K562 (cell line): ENCODE data around the gene VGLL4. TPM values are rescaled to one million over a fixed set of nuclear protein-coding genes. Genes with fewer than 3 reads are reported as not detected.

ENCODE experiments used
- ATAC-seq: fragments of 200-7000 bp; cut with Tn5 transposase; 3 replicates; pipeline ENCODE4 v1.9.1; 2020; ENCODE audit warnings: moderate library complexity
- BruUV-seq: library from RNA; stranded (reverse); fragments of 400-500 nt; replicated peaks from 2 replicates; lab custom pipeline; 2021; lab: Mats Ljungman, UMichigan
- CTCF ChIA-PET: fragments of 300-600 bp; formaldehyde crosslinking; extraction: SDS; loops from one replicate; lab custom pipeline; 2021; ENCODE audit warnings: low intra/inter-chr PET ratio; lab: Yijun Ruan, JAX
- POLR2A ChIA-PET: fragments of 300-600, 350-650 bp; sonication (Branson Sonifier 250); formaldehyde crosslinking; extraction: SDS; loops from one replicate; lab custom pipeline; 2021; ENCODE audit warnings: antibody characterized with exemption, inconsistent platforms; lab: Yijun Ruan, JAX
- DNase-seq, 4 experiments: peaks; one replicate each; pipeline versions ENCODE4 v3.0.0 to v3.0.0-alpha.2; 2011 to 2018; ENCODE audit warnings: low spot score in 3 of 4, mixed read lengths in 3 of 4; ENCODE audit errors: extremely low read depth in 1 of 4
- FAIRE-seq: peaks from 2 replicates; lab custom pipeline; 2011; peaks lifted over from hg19 to GRCh38; lab: Jason Lieb, UNC
- H2AFZ ChIP-seq: 2 replicates; pipeline ENCODE4 v1.6.0; 2011; ENCODE audit warnings: low read depth, low read length, control low read depth, inconsistent platforms
- H3K27ac ChIP-seq: fragments of 200-600 bp; 3 replicates; pipeline ENCODE4 v1.8.0; 2011; ENCODE audit warnings: low read depth, mild to moderate bottlenecking, control low read depth, inconsistent platforms, low read length, moderate library complexity, mixed read lengths; ENCODE audit errors: extremely low read depth
- H3K27me3 ChIP-seq, 2 experiments: fragments of 300-600 bp in 1 of 2; 2 replicates in 1 of 2; 3 replicates in 1 of 2; pipeline versions ENCODE4 v1.6.0 to v1.8.0; 2011; ENCODE audit warnings: inconsistent platforms in 2 of 2, low read length in 2 of 2, mild to moderate bottlenecking in 1 of 2, mixed read lengths in 1 of 2, moderate library complexity in 1 of 2; ENCODE audit not compliant: control insufficient read depth in 2 of 2, insufficient read depth in 2 of 2
- H3K36me3 ChIP-seq: fragments of 300-600 bp; 3 replicates; pipeline ENCODE4 v1.8.0; 2011; ENCODE audit warnings: mild to moderate bottlenecking, low read length, inconsistent platforms; ENCODE audit not compliant: control insufficient read depth, insufficient read depth
- H3K4me1 ChIP-seq, 2 experiments: fragments of 200-600 bp in 1 of 2; replicated peaks in 1 of 2; 2 replicates in 1 of 2; 3 replicates in 1 of 2; pipeline versions ENCODE4 v1.5.1 to v1.8.0; 2011; ENCODE audit warnings: inconsistent platforms in 2 of 2, low read length in 2 of 2, mild to moderate bottlenecking in 1 of 2, mixed read lengths in 1 of 2, moderate library complexity in 1 of 2; ENCODE audit not compliant: control insufficient read depth in 2 of 2, insufficient read depth in 2 of 2
- H3K4me2 ChIP-seq: 2 replicates; pipeline ENCODE4 v1.6.1; 2011; ENCODE audit warnings: low read length, control low read depth, inconsistent platforms, mixed read lengths; ENCODE audit not compliant: insufficient read depth
- H3K4me3 ChIP-seq: fragments of 200-600 bp; sonication (generic), shearing (Covaris generic); 2 replicates; pipeline ENCODE4 v1.5.1; 2016; ENCODE audit warnings: control low read depth, inconsistent platforms
- H3K79me2 ChIP-seq: fragments of 200-600 bp; 3 replicates; pipeline ENCODE4 v1.8.0; 2011; ENCODE audit warnings: low read length, inconsistent platforms; ENCODE audit not compliant: control insufficient read depth, insufficient read depth
- H3K9ac ChIP-seq, 2 experiments: 2 replicates each; pipeline versions ENCODE4 v1.6.0 to v1.6.1; 2011; ENCODE audit warnings: low read depth in 2 of 2, low read length in 2 of 2, control low read depth in 1 of 2, inconsistent platforms in 1 of 2, mild to moderate bottlenecking in 1 of 2, mixed read lengths in 1 of 2; ENCODE audit not compliant: insufficient read depth in 1 of 2
- H3K9me1 ChIP-seq: one replicate; pipeline ENCODE4 v1.6.0; 2011; ENCODE audit warnings: inconsistent platforms, mild to moderate bottlenecking, low read length, moderate library complexity; ENCODE audit not compliant: control insufficient read depth, insufficient read depth
- H3K9me3 ChIP-seq: replicated peaks from 2 replicates; pipeline ENCODE4 v1.5.1; 2011; ENCODE audit warnings: low read depth, low read length, inconsistent platforms; ENCODE audit not compliant: control insufficient read depth, insufficient read depth
- H4K20me1 ChIP-seq: replicated peaks from 2 replicates; pipeline ENCODE4 v1.6.1; 2011; ENCODE audit warnings: low read length, inconsistent platforms, mixed read lengths; ENCODE audit not compliant: control insufficient read depth, insufficient read depth
- HDAC2 ChIP-seq: fragments of 450-650 bp; IDR thresholded peaks from 2 replicates; pipeline ENCODE4 v1.6.1; 2016; ENCODE audit warnings: mild to moderate bottlenecking
- NRF1 ChIP-seq, 2 experiments: fragments of 450-650 bp; IDR thresholded peaks in 1 of 2; conservative IDR thresholded peaks in 1 of 2; 2 replicates each; pipeline ENCODE4 v1.6.1; 2014; ENCODE audit warnings: mild to moderate bottlenecking in 2 of 2
- SNRNP70 ChIP-seq: fragments of 200-400 bp; formaldehyde crosslinking; optimal IDR thresholded peaks from 2 replicates; pipeline ENCODE3; 2017; ENCODE audit warnings: low read depth, low read length
- THRAP3 ChIP-seq: fragments of 450-650 bp; IDR thresholded peaks from 2 replicates; pipeline ENCODE4 v1.6.1; 2016; ENCODE audit warnings: mild to moderate bottlenecking, inconsistent platforms, borderline replicate concordance
- YBX1 ChIP-seq: fragments of 450-650 bp; IDR thresholded peaks from 2 replicates; pipeline ENCODE4 v1.7.1; 2016; ENCODE audit warnings: mild to moderate bottlenecking
- WGBS: fragments of 100-300 bp; shearing (Covaris generic); methylation state at CpG from one replicate; pipeline ENCODE4 v1.1.6; 2016; ENCODE audit warnings: low coverage, mixed read lengths; ENCODE audit not compliant: insufficient coverage; ENCODE audit errors: missing lambda C conversion rate; 5-methylcytosine and 5-hydroxymethylcytosine counted together
- in situ Hi-C: fragments of 300-500 bp; cut with MboI; formaldehyde crosslinking; loops from 4 replicates; pipeline ENCODE4 v1.15.0; 2018; ENCODE audit warnings: inconsistent platforms, mixed read lengths
- intact Hi-C: fragments of 100-400 bp; cut with micrococcal nuclease; formaldehyde crosslinking; loops from 2 replicates; pipeline ENCODE4 v1.14.2; 2022
- polyA plus RNA-seq, 8 experiments: library from polyadenylated mRNA; depleted of rRNA in 4 of 8; stranded (reverse) in 5 of 8; unstranded in 3 of 8; fragments of >200 nt; fragmentation: Nextera tagmentation in 2 of 8; fragmentation: Illumina TruSeq in 1 of 8; extraction: Ambion mirVana in 2 of 8; extraction: Trizol in 1 of 8; gene quantifications; 2 replicates each; pipeline versions ENCODE4 v1.2.1 to v1.2.3, GENCODE V29; 2011 to 2014; ENCODE audit warnings: inconsistent platforms in 1 of 8, missing spikeins in 1 of 8
- total RNA-seq, 7 experiments: library from RNA; depleted of rRNA in 6 of 7; stranded (reverse); fragments of >200 nt in 6 of 7; fragmentation: Illumina TruSeq in 2 of 7; extraction: Trizol in 2 of 7; gene quantifications; 2 replicates each; pipeline versions ENCODE4 v1.2.1 to v1.2.3, GENCODE V29; 2011 to 2021; ENCODE audit warnings: low replicate concordance in 1 of 7
- TF ChIP-seq, protein P1 (sequence below): IDR thresholded peaks from 2 replicates; pipeline ENCODE4 v1.6.1; 2014; ENCODE audit warnings: antibody characterized with exemption
- TF ChIP-seq, protein P2 (sequence below): fragments of 250-450 bp; sonication (Bioruptor Pico); IDR thresholded peaks from 2 replicates; pipeline ENCODE4 v1.8.0; 2022; ENCODE audit warnings: moderate library complexity, mild to moderate bottlenecking, inconsistent platforms

VGLL4 gene
- total and polyA plus RNA-seq, 9 of the 15 experiments (the other 6 are each of a cell fraction or from before 2014, with no cell fraction given) = 0.27 to 10.9 (median 8.6) TPM

DNA sequence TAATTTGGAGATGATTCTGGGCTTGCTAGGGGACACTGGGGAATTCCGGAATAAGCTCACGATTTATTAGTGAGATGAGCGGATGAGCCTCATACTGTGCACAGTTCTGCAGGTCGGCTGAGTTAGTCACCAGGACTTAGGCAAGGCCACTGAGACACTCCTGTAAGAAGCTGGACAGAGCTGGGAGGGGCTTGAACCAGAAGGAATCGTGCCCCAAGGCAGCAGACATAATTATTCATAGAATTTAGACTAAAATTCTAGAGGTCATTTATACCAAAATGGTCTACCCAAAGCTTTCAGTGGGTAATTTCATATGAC is 121.4 kb downstream of the VGLL4 start (continued):
- TF ChIP-seq, protein P1, sequence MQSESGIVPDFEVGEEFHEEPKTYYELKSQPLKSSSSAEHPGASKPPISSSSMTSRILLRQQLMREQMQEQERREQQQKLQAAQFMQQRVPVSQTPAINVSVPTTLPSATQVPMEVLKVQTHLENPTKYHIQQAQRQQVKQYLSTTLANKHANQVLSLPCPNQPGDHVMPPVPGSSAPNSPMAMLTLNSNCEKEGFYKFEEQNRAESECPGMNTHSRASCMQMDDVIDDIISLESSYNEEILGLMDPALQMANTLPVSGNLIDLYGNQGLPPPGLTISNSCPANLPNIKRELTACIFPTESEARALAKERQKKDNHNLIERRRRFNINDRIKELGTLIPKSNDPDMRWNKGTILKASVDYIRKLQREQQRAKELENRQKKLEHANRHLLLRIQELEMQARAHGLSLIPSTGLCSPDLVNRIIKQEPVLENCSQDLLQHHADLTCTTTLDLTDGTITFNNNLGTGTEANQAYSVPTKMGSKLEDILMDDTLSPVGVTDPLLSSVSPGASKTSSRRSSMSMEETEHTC = no peak
- TF ChIP-seq YBX1 = no peak
- TF ChIP-seq, all 486 proteins: peak for 0

DNA sequence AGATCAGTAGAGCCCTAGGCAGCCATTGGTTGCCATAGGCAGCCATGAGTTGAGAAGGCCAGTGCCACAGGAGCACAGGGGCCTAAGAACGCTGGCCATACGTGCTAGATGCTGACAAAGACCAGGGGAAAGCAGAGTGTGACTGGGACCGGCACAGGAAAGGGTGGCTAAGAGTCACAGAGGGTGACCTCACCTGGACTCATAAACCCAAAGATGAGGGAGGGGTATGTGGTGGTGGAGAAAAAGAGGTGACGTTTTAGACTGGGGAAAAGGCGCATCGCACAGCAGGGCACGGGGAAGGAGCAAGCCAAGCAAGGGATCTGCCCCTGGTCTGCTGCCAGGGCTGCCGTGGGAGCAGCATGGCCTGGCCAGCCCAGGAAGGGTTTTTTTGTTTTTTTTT is 122.5 kb downstream of the VGLL4 start:
- DNase-seq (no peak), FAIRE-seq (no peak), ATAC-seq (no peak)
- H3K9me3 ChIP-seq = no peaks in the 10 kb centered on the region
- no peak overlapping the region for H3K9ac ChIP-seq
- POLR2A ChIA-PET = no interaction called here
- H3K79me2 ChIP-seq = no peaks in the 10 kb centered on the region
- H3K4me2 ChIP-seq = no peak overlapping the region
- no peak for TF ChIP-seq SNRNP70
- TF ChIP-seq NRF1 (conservative IDR thresholded peaks at IDR 0.05 in 1 of 2, IDR thresholded peaks at IDR 0.05 in 1 of 2) = no peak
- TF ChIP-seq THRAP3 = no peak
- no peak for TF ChIP-seq HDAC2
- TF ChIP-seq, protein P2, sequence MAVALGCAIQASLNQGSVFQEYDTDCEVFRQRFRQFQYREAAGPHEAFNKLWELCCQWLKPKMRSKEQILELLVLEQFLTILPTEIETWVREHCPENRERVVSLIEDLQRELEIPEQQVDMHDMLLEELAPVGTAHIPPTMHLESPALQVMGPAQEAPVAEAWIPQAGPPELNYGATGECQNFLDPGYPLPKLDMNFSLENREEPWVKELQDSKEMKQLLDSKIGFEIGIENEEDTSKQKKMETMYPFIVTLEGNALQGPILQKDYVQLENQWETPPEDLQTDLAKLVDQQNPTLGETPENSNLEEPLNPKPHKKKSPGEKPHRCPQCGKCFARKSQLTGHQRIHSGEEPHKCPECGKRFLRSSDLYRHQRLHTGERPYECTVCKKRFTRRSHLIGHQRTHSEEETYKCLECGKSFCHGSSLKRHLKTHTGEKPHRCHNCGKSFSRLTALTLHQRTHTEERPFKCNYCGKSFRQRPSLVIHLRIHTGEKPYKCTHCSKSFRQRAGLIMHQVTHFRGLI = no peak
- H3K36me3 ChIP-seq = no peaks in the 10 kb centered on the region
- H2AFZ ChIP-seq = no peak overlapping the region
- in situ Hi-C loops (no loop called here), intact Hi-C loops (no loop called here)
- no peaks in the 10 kb centered on the region for H4K20me1 ChIP-seq
- no peaks in the 10 kb centered on the region for H3K4me1 ChIP-seq
- BruUV-seq = no TSS peak
- CTCF ChIA-PET = no interaction called here
- 74% methylated on average over 8 of the region's 8 CpGs for WGBS
- H3K9me1 ChIP-seq = no peaks in the 10 kb centered on the region
- H3K27ac ChIP-seq = no peak overlapping the region
- no peak overlapping the region for H3K4me3 ChIP-seq
- no peaks in the 10 kb centered on the region; a peak in 1 of 5 replicates for H3K27me3 ChIP-seq
